IPS-NIHi7 (cell line): ENCODE data around the gene PAGE2.
"Not testable (repeated sequence)": the region's sequence is repeated elsewhere in the genome, so short reads cannot be mapped to it uniquely, and the experiment has no call there.

Source experiments
- DNase-seq: peaks from one replicate; pipeline ENCODE4 v3.0.0; 2012; ENCODE audit warnings: mixed read lengths; ENCODE audit errors: extremely low spot score

PAGE2 gene

DNA sequence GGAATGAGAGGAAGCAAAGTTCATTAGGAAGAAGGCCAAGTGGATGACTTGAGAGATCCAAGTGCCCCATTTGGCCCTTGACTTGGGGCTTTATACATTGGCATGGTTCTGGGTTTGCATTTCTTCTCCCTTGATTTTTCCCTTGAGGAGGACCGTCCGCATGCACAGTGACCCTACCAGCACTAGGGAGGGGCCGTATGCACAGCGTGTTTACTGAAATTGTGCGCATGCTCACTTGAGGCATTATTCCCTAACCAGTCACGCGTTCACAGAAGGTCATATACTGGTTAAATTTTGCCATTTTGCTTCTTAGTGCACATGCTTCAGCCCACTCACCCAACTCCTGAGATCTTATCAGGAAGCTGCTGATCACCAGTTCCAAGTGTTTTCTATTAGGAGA, 35.1 kb downstream of the PAGE2 start:
- DNase-seq, result no peak

DNA sequence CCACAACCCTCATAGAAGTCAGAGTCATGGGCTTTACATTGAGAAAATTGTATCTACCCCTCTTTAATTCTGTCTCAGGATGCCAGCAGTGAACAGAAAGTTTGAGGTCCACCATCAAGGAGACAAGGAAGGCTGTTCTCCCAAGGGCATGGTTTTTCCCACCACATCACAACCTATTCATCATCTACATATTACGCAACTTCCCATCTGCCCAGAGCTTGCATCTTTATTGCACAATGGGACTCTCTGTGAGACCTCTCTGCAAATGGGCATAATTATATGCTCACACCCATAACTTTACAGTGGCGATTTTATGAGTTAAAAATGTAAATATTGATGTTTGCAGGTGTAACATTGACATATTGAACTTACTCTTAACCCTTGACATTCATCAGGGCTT, 38.9 kb downstream of the PAGE2 start:
- no peak for DNase-seq

DNA sequence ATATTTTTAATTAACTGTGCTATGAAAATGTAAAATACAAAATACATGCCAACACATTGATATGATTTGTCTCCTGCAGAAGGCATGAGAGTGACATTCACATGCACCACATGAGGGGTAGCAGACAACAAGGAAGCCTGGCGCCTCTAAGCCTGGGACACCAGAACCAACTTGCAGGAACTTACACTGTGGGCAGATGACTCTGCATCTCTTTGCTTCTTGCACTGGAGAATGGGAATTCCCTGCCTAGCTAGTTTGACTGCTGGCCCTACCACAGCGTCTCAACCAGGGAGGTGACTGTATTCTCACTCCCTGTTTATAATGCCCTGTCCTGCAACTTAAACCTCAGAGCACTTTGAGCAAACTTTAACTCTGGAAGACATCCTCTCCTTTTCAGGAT, 40.5 kb downstream of the PAGE2 start:
- no peak for DNase-seq

DNA sequence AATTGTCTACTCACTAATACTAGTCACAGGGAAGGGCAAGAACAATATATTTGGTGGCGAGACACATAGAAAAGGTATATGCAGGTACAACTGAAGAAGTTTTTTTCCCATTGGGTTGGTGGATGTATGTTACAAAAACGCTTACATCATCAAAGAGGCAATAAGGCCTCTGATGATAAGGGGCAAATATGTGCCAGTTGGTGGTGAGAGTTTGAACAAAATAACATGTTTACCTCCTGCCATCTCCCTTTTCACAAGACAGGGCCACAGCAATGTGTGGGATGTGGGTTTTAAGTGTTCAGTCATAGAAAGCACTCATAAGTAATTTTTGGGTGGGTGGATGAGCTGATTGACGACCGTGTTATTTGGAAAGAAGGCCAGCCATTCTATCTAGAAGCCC, 41.7 kb downstream of the PAGE2 start:
- DNase-seq, result no peak

DNA sequence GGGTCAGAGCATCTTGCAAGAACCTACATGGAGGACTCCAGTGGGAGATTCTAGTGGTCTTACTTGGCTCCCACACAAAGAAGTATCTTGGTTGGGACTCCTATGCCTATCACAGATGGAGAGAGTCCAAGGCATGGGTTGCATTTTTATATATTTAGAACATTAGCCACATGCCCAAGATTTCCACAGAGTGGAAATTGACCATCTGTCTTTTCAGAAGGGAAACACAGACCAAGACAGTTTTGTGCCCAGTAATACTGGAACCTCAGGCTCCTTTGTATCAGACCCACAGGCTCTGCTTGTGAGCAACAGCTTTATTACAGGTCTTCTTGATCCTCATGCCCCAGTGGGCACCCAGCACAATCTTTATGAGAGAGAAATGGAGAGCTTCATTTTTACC, 43.6 kb downstream of the PAGE2 start:
- DNase-seq, result no peak

DNA sequence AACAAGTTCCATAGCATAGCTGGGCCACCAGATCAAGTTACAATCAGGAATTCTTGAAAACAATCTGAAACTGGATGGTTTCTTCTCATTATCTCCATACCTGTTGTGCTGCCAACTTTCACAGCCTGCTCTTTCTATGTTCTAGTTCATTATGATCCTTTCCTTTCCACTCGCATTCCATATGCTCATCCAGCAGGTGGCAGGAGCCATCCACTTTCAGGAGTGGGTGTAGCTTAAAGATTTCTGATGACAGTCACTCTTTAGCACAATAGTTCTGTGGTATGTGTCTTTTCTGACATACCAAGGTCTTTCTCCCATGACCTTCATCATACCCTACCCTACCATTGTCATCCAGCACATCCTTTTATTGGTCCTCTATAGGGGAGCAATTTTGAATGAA, 46.4 kb downstream of the PAGE2 start:
- no peak for DNase-seq

DNA sequence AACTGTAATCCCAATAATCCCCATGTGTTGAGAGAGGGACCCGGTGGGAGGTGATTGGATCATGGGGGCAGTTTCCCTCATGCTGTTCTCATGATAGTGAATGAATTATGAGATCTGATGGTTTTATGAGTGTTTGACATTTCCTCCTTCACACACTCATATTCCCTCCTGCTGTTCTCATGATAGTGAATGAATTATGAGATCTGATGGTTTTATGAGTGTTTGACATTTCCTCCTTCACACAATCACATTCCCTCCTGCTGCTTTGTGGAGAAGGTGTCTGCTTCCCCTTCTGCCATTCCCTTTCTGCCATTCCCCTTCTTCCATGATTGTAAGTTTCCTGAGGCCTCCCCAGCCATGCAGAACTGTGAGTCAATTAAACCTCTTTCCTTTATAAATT, 52.0 kb downstream of the PAGE2 start:
- not testable (repeated sequence) for DNase-seq
